B cell (primary cell): ENCODE results near the gene HHAT. TPM values are rescaled to one million over a fixed set of nuclear protein-coding genes. Genes with fewer than 3 reads are reported as not detected.
A peak's percentile ranks its signal among the peaks of the same experiment; 100 is the strongest.

Experiments
- ATAC-seq: fragments of 200-7000 bp; cut with Tn5 transposase; one replicate; pipeline ENCODE4 v1.10.0; 2021; ENCODE audit warnings: low read depth, mild to moderate bottlenecking, moderate number of reproducible peaks, moderate library complexity
- CTCF ChIA-PET: fragments of 350-600 bp; sonication (Branson Sonifier 250); formaldehyde crosslinking; loops from one replicate; lab custom pipeline; 2021; ENCODE audit warnings: antibody characterized with exemption, inconsistent platforms; lab: Charles Lee
- POLR2A ChIA-PET: fragments of 350-600 bp; sonication (Branson Sonifier 250); formaldehyde crosslinking; loops from one replicate; lab custom pipeline; 2021; ENCODE audit warnings: antibody characterized with exemption; lab: Charles Lee
- DNase-seq: peaks from one replicate; pipeline ENCODE4 v3.0.0; 2013
- H2AFZ ChIP-seq: 2 replicates; pipeline ENCODE4 v1.6.1; 2012; ENCODE audit warnings: mild to moderate bottlenecking, low read depth, low read length; ENCODE audit not compliant: insufficient read depth, poor library complexity, severe bottlenecking
- H3K27ac ChIP-seq, 2 donors: 1 replicate in 1 of 2; 2 replicates in 1 of 2; pipeline ENCODE4 v1.5.1; 2012 to 2013; ENCODE audit warnings: low read length in 2 of 2, mild to moderate bottlenecking in 2 of 2, moderate library complexity in 1 of 2
- H3K27me3 ChIP-seq, 4 experiments: fragments of 200-600 bp in 1 of 4; sonication (generic) in 1 of 4; replicated peaks in 1 of 4; 1 replicate in 2 of 4; 2 replicates in 2 of 4; pipeline versions ENCODE4 v1.6.1 to v1.7.0; 2013 to 2016; ENCODE audit warnings: low read length in 3 of 4, mild to moderate bottlenecking in 2 of 4, mixed read lengths in 1 of 4, moderate library complexity in 1 of 4; ENCODE audit not compliant: insufficient read depth in 4 of 4, control insufficient read depth in 3 of 4; ENCODE audit errors: control extremely low read depth in 1 of 4
- H3K36me3 ChIP-seq, 2 experiments: replicated peaks in 1 of 2; 1 replicate in 1 of 2; 2 replicates in 1 of 2; pipeline versions ENCODE4 v1.6.1 to v1.7.1; 2013; ENCODE audit warnings: low read length in 1 of 2; ENCODE audit not compliant: insufficient read depth in 2 of 2, control insufficient read depth in 1 of 2; ENCODE audit errors: control extremely low read depth in 1 of 2, extremely low read depth in 1 of 2
- H3K4me1 ChIP-seq, 2 donors: fragments of 200-600 bp in 1 of 2; sonication (generic) in 1 of 2; 1 replicate in 1 of 2; 2 replicates in 1 of 2; pipeline versions ENCODE4 v1.5.1 to v1.6.1; 2013 to 2017; ENCODE audit warnings: low read length in 2 of 2; ENCODE audit not compliant: control insufficient read depth in 2 of 2, insufficient read depth in 2 of 2
- H3K4me2 ChIP-seq: replicated peaks from 2 replicates; pipeline ENCODE3; 2012; ENCODE audit warnings: mild to moderate bottlenecking, low read depth, low read length; ENCODE audit not compliant: poor library complexity, severe bottlenecking
- H3K4me3 ChIP-seq, 5 experiments: fragments of 200-600 bp in 1 of 5; sonication (generic) in 1 of 5; 1 replicate in 3 of 5; 2 replicates in 2 of 5; pipeline versions ENCODE4 v1.5.1 to v1.7.0; 2011 to 2016; ENCODE audit warnings: low read length in 4 of 5, mild to moderate bottlenecking in 4 of 5, low read depth in 2 of 5, control low read depth in 1 of 5, moderate library complexity in 1 of 5; ENCODE audit not compliant: insufficient read depth in 1 of 5; ENCODE audit errors: control extremely low read depth in 1 of 5, extremely low read depth in 1 of 5
- H3K79me2 ChIP-seq: fragments of 200-600 bp; sonication (generic); one replicate; pipeline ENCODE4 v1.6.0; 2016; ENCODE audit warnings: low read length; ENCODE audit not compliant: control insufficient read depth, insufficient read depth
- H3K9ac ChIP-seq: fragments of 200-600 bp; sonication (generic); 2 replicates; pipeline ENCODE4 v1.6.1; 2017; ENCODE audit warnings: mild to moderate bottlenecking, low read length, moderate library complexity
- H3K9me3 ChIP-seq, 3 donors: one replicate each; pipeline versions ENCODE4 v1.6.1 to v1.7.1; 2013; ENCODE audit warnings: low read length in 2 of 3; ENCODE audit not compliant: control insufficient read depth in 2 of 3, insufficient read depth in 1 of 3; ENCODE audit errors: control extremely low read depth in 1 of 3
- H4K20me1 ChIP-seq: 2 replicates; pipeline ENCODE4 v1.6.0; 2012; ENCODE audit warnings: mild to moderate bottlenecking, low read length; ENCODE audit not compliant: insufficient read depth, control insufficient read depth, poor library complexity, severe bottlenecking
- H3K27ac Mint-ChIP-seq: one replicate; pipeline ENCODE4 v1.8.0; 2021; ENCODE audit warnings: mixed read lengths
- H3K27me3 Mint-ChIP-seq: one replicate; pipeline ENCODE4 v1.8.0; 2021; ENCODE audit warnings: mixed read lengths
- H3K4me1 Mint-ChIP-seq: one replicate; pipeline ENCODE4 v1.8.0; 2021; ENCODE audit warnings: mixed read lengths
- H3K4me3 Mint-ChIP-seq: one replicate; pipeline ENCODE4 v1.8.0; 2021; ENCODE audit warnings: mixed read lengths
- H3K9me3 Mint-ChIP-seq: one replicate; pipeline ENCODE4 v1.8.0; 2022; ENCODE audit warnings: mixed read lengths; ENCODE audit not compliant: insufficient read depth
- CTCF ChIP-seq: fragments of 200-600 bp; IDR thresholded peaks from one replicate; pipeline ENCODE4 v1.8.0; 2022; ENCODE audit warnings: antibody characterized with exemption, mild to moderate bottlenecking
- EZH2 ChIP-seq: IDR thresholded peaks from 2 replicates; pipeline ENCODE4 v1.6.1; 2012; ENCODE audit warnings: borderline replicate concordance, low read depth, mild to moderate bottlenecking, moderate library complexity, low read length; ENCODE audit not compliant: insufficient read depth, poor library complexity, severe bottlenecking
- WGBS: methylation state at CpG from one replicate; pipeline ENCODE4 v1.1.5; 2013; ENCODE audit warnings: missing lambda C conversion rate; ENCODE audit not compliant: insufficient coverage; 5-methylcytosine and 5-hydroxymethylcytosine counted together
- intact Hi-C: fragments of 100-400 bp; cut with micrococcal nuclease; formaldehyde crosslinking; loops from one replicate; pipeline ENCODE4 v1.10.0; 2022
- polyA plus RNA-seq: library from polyadenylated mRNA; depleted of rRNA; stranded (reverse); fragments of >200 nt; gene quantifications from 2 replicates; pipeline ENCODE4 v1.2.3, GENCODE V29; 2012
- total RNA-seq, 2 donors: library from RNA; stranded (reverse); fragments of 120-200 nt in 1 of 2; gene quantifications; 1 replicate in 1 of 2; 2 replicates in 1 of 2; pipeline versions ENCODE4 v1.2.3 to v1.2.4, GENCODE V29; 2013 to 2022

The HHAT gene
- total and polyA plus RNA-seq, 2 donors (not counting 1 experiment from before 2014, with no cell fraction given) = 4.0 to 28.2 TPM

GRCh38 chr1:210311726-210312493 is 16.8 kb upstream of the HHAT start:
- H3K4me2 ChIP-seq = peak overlapping the region; percentile 81
- H3K27me3 Mint-ChIP-seq = peaks cover 17% of the 10 kb centered on the region
- no peaks in the 10 kb centered on the region for H3K36me3 ChIP-seq
- no peaks in the 10 kb centered on the region for H3K9me3 ChIP-seq
- H3K27me3 ChIP-seq = peaks cover 0 to 2% (median 0%) of the 10 kb centered on the region in 4 experiments
- no peak overlapping the region for H3K27ac Mint-ChIP-seq
- no peaks in the 10 kb centered on the region for H3K79me2 ChIP-seq
- H3K4me1 ChIP-seq = peaks cover 3 to 13% of the 10 kb centered on the region in 2 donors
- ATAC-seq (no peak), DNase-seq (no peak)
- TF ChIP-seq CTCF (no peak), EZH2 (no peak)
- intact Hi-C loops = loop anchor here (1.0 to 5.0 kb wide), 6 partner anchors 16 to 489 kb away; partner anchors contain the start of gene HHAT
- peaks cover 6% of the 10 kb centered on the region for H3K4me1 Mint-ChIP-seq
- H2AFZ ChIP-seq = peak overlapping the region; percentile 90
- POLR2A ChIA-PET = interaction anchor here (0.6 kb wide), 1 partner anchor 17 kb away, joined by 3 read pairs; the partner anchor contains the start of gene HHAT
- peak overlapping the region in 3 of 5 experiments; percentile 42 to 66 (median 55) for H3K4me3 ChIP-seq
- peak overlapping the region; percentile 85 for H3K4me3 Mint-ChIP-seq
- CTCF ChIA-PET = interaction anchor here (0.8 to 3.4 kb wide), 12 partner anchors 8 to 454 kb away, joined by 3 to 20 read pairs (median 4); no protein-coding TSS in a partner anchor
- H3K27ac ChIP-seq = no peak overlapping the region
- peak overlapping the region; percentile 64 for H3K9ac ChIP-seq
- 71% methylated on average over 13 of the region's 18 CpGs for WGBS
- H3K9me3 Mint-ChIP-seq = no peaks in the 10 kb centered on the region
- no peaks in the 10 kb centered on the region for H4K20me1 ChIP-seq
